Ovary (tissue), 9 donors: ENCODE data around the gene PPP1R13B. TPM values are rescaled to one million over a fixed set of nuclear protein-coding genes. Genes with fewer than 3 reads are reported as not detected.
A peak's percentile ranks its signal among the peaks of the same experiment; 100 is the strongest.

Source experiments
- DNase-seq, 5 donors: peaks; one replicate each; pipeline ENCODE4 v3.0.0-alpha.2; 2019 to 2020
- H3K27ac ChIP-seq, 2 donors: fragments of 200-600 bp; one replicate each; pipeline versions ENCODE4 v1.5.1 to v1.8.0; 2019 to 2022
- H3K27me3 ChIP-seq: fragments of 200-600 bp; one replicate; pipeline ENCODE4 v1.8.0; 2022
- H3K36me3 ChIP-seq: fragments of 200-600 bp; sonication (generic); one replicate; pipeline ENCODE4 v1.5.1; 2019
- H3K4me1 ChIP-seq: one replicate; pipeline ENCODE4 v1.8.1; 2013; ENCODE audit warnings: mild to moderate bottlenecking, moderate library complexity; ENCODE audit not compliant: insufficient read depth
- H3K4me3 ChIP-seq: fragments of 200-600 bp; sonication (generic); one replicate; pipeline ENCODE4 v1.5.1; 2017
- H3K9me3 ChIP-seq, 2 donors: fragments of 200-600 bp in 1 of 2; sonication (generic) in 1 of 2; one replicate each; pipeline versions ENCODE4 v1.5.1 to v1.8.1; 2013 to 2019; ENCODE audit warnings: mild to moderate bottlenecking in 1 of 2, moderate library complexity in 1 of 2
- EP300 ChIP-seq: sonication (generic); formaldehyde crosslinking; IDR thresholded peaks from one replicate; pipeline ENCODE4 v1.6.1; 2017; ENCODE audit warnings: antibody characterized with exemption
- POLR2A ChIP-seq: fragments of 450-650 bp; IDR thresholded peaks from one replicate; pipeline ENCODE4 v1.6.1; 2017; ENCODE audit warnings: antibody characterized with exemption, mild to moderate bottlenecking, moderate library complexity
- WGBS, 3 donors: extraction: QIAGEN DNeasy Blood & Tissue Kit in 1 of 3; methylation state at CpG; one replicate each; pipeline versions ENCODE4 v1.1.5 to v1.1.7; 2013 to 2017; 5-methylcytosine and 5-hydroxymethylcytosine counted together
- intact Hi-C, 4 donors: fragments of 100-400 bp; cut with DNase I; formaldehyde crosslinking; loops; one replicate each; pipeline versions ENCODE4 v1.11.0 to v1.15.1; 2022 to 2023
- polyA plus RNA-seq, 2 donors: library from polyadenylated mRNA; stranded (reverse); fragments of 200-250 nt in 1 of 2; fragments of 350-450 nt in 1 of 2; fragmentation: Illumina TruSeq in 1 of 2; extraction: RNeasy Lipid Tissue Mini Kit (QIAGEN cat#74804) in 1 of 2; gene quantifications; one replicate each; pipeline ENCODE4 v1.2.3, GENCODE V29; 2013 to 2014
- total RNA-seq, 7 donors: library from RNA; depleted of rRNA in 2 of 7; stranded (reverse); fragments of >200 nt in 2 of 7; fragmentation: NEBNext Ultra II Directional in 3 of 7; extraction: Animal tissue kit (Norgen Biotek cat#: 25700) in 3 of 7; gene quantifications; one replicate each; pipeline versions ENCODE4 v1.1.0 to v1.2.4, GENCODE V29; 2016 to 2023
- TF ChIP-seq, protein P1 (sequence below), 3 donors: fragments of 450-650 bp in 2 of 3; fragments of 200-600 bp in 1 of 3; IDR thresholded peaks; one replicate each; pipeline versions ENCODE4 v1.5.1 to v1.8.0; 2016 to 2022; ENCODE audit warnings: antibody characterized with exemption in 3 of 3, mild to moderate bottlenecking in 1 of 3
- donor health status: DM: no; HTN: no; CAD: no; lungs with moderate emphysema.
- donor health status: DM: no; HTN: no; CAD: no.
- donor health status: Bipolar disorder and iron deficiency.
- donor health status: DM: yes; HTN: yes; CAD: no.
- donor health status: DM: no; HTN: no; CAD: no.
- donor health status: DM: yes; HTN: yes; CAD: no.

Gene PPP1R13B
- total and polyA plus RNA-seq, 9 donors = 15.0 to 64.8 (median 35.3) TPM

- DNase-seq = peak; percentile 45 to 71 (median 64)
- H3K4me1 ChIP-seq = peaks cover 3% of the 10 kb centered on the region
- intact Hi-C loops = no loop called here
- TF ChIP-seq EP300 (no peak), POLR2A (no peak)
- TF ChIP-seq, protein P1, sequence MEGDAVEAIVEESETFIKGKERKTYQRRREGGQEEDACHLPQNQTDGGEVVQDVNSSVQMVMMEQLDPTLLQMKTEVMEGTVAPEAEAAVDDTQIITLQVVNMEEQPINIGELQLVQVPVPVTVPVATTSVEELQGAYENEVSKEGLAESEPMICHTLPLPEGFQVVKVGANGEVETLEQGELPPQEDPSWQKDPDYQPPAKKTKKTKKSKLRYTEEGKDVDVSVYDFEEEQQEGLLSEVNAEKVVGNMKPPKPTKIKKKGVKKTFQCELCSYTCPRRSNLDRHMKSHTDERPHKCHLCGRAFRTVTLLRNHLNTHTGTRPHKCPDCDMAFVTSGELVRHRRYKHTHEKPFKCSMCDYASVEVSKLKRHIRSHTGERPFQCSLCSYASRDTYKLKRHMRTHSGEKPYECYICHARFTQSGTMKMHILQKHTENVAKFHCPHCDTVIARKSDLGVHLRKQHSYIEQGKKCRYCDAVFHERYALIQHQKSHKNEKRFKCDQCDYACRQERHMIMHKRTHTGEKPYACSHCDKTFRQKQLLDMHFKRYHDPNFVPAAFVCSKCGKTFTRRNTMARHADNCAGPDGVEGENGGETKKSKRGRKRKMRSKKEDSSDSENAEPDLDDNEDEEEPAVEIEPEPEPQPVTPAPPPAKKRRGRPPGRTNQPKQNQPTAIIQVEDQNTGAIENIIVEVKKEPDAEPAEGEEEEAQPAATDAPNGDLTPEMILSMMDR (IDR thresholded peaks at IDR 0.05) = no peak
- H3K9me3 ChIP-seq = no peaks in the 10 kb centered on the region
- no peak overlapping the region for H3K27ac ChIP-seq
- H3K36me3 ChIP-seq = no peaks in the 10 kb centered on the region
- no peak overlapping the region for H3K4me3 ChIP-seq
- H3K27me3 ChIP-seq = no peaks in the 10 kb centered on the region
- 34 to 44% (median 38%) methylated on average over 9 of the region's 9 CpGs for WGBS, 3 donors
These were observed 18.9 kb downstream of the PPP1R13B start for GRCh38 chr14:103828315-103828967.

DNA sequence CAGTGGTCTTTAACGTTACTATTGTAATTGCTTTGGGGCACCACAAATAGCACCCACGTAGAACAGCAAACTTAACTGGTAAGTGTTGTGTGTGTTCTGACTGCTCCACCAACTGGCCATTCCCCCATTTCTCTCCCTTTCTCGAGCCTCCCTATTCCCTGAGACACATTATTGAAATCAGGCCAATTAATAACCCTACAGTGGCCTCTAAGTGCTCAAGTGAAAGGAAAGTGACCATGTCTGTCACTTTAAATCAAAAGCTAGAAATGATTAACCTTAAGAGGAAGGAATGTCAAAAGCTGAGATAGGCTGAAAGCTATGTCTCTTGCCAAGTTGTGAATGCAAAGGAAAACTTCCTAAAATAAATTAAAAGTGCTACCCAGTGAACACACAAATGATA, 22.3 kb downstream of the PPP1R13B start:
- no peaks in the 10 kb centered on the region for H3K9me3 ChIP-seq
- WGBS, 3 donors = 47 to 60% (median 56%) methylated on average over 3 of the region's 3 CpGs
- H3K27ac ChIP-seq = no peak overlapping the region
- peaks cover 5% of the 10 kb centered on the region for H3K4me1 ChIP-seq
- intact Hi-C loops = no loop called here
- no peak for TF ChIP-seq POLR2A
- TF ChIP-seq, protein P1 (IDR thresholded peaks at IDR 0.05) = no peak
- TF ChIP-seq EP300 = no peak
- H3K4me3 ChIP-seq = no peak overlapping the region
- H3K27me3 ChIP-seq = no peaks in the 10 kb centered on the region
- no peak for DNase-seq
- H3K36me3 ChIP-seq = no peaks in the 10 kb centered on the region

DNA sequence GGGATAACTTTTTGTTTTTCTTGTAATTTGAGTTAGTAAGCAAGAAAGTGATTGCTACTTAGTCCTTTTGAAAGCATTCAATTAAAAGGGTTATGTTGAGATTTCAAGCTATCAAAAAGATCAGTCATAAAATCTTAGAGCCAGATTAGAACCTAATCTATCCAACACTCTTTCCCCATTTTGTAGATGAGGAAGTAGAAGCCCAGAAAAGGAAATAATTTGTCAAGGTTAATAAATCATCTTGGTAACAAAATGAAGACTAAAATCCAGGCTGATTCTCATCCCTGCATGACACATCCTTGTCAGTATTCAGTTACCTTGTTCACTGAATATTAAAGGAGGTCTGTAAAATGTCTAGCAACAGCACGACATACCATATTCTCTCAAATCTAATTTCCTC, 26.5 kb downstream of the PPP1R13B start:
- WGBS, 3 donors = 83 to 95% (median 84%) methylated on average over 1 of the region's 1 CpG
- no peak for TF ChIP-seq POLR2A
- TF ChIP-seq, protein P1 (IDR thresholded peaks at IDR 0.05) = no peak
- H3K4me1 ChIP-seq = peaks cover 8% of the 10 kb centered on the region
- intact Hi-C loops = no loop called here
- DNase-seq = no peak
- H3K27ac ChIP-seq = no peak overlapping the region
- H3K9me3 ChIP-seq = no peaks in the 10 kb centered on the region
- no peaks in the 10 kb centered on the region for H3K36me3 ChIP-seq
- H3K4me3 ChIP-seq = no peak overlapping the region
- no peaks in the 10 kb centered on the region for H3K27me3 ChIP-seq

DNA sequence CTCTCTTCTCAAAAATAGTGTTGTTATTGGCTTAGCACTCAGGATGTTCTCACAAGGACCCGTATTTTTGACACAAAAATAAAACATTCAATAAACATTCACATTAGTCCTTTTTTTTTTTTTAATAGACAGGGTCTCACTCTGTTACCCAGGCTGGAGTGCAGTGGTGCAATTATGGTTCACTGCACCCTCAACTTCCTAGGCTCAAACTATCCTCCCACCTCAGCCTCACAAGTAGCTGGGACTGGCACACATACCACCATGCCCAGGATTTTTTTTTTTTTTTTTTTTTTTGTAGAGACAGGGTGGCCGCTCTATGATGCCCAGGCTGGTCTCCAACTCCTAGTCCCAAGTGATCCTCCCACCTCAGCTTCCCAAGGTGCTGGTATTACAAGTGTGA, 27.0 kb downstream of the PPP1R13B start:
- DNase-seq = no peak
- no peaks in the 10 kb centered on the region for H3K27me3 ChIP-seq
- H3K4me3 ChIP-seq = no peak overlapping the region
- H3K36me3 ChIP-seq = no peaks in the 10 kb centered on the region
- H3K27ac ChIP-seq = peak overlapping the region; percentile 22 to 71
- H3K4me1 ChIP-seq = peaks cover 8% of the 10 kb centered on the region
- 36 to 39% (median 39%) methylated on average over 2 of the region's 2 CpGs for WGBS, 3 donors
- no peak for TF ChIP-seq POLR2A
- TF ChIP-seq EP300 = no peak
- TF ChIP-seq, protein P1 (IDR thresholded peaks at IDR 0.05) = no peak
- no peaks in the 10 kb centered on the region for H3K9me3 ChIP-seq
- intact Hi-C loops = no loop called here
